Fibroblast of mammary gland (primary cell): ENCODE data around the gene ANO1.

ENCODE experiments used
- DNase-seq: peaks from one replicate; pipeline ENCODE4 v3.0.0-alpha.2; 2010; ENCODE audit warnings: low read depth
- H3K4me3 ChIP-seq: 2 replicates; pipeline ENCODE4 v1.5.1; 2011; ENCODE audit warnings: low read depth, mild to moderate bottlenecking, low read length, moderate library complexity; ENCODE audit not compliant: control insufficient read depth
- TF ChIP-seq, protein P1 (sequence below): conservative IDR thresholded peaks from 2 replicates; pipeline ENCODE4 v1.5.1; 2011; ENCODE audit warnings: low read depth, low read length, inconsistent platforms; ENCODE audit not compliant: control insufficient read depth, insufficient read depth

ANO1 gene

DNA sequence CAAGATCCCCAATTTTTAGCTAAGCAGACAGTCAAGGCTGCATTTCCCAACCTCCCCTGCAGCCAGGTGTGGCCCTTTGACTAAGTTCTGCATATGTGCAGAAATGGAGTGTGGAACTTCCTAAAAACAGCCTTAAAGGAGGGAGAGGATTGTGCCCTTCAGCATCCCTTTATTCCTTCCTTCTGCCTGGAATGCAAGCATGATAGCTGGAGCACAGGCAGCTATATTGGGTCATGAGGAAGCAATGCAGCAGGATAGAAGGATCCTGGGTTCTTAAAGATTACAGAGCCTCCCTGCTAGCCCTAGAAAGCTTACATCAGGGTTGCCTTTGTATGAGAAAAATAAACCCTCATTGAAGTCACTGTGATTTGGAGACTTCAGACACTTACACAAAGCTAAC, 154.9 kb downstream of the ANO1 start:
- TF ChIP-seq, protein P1, sequence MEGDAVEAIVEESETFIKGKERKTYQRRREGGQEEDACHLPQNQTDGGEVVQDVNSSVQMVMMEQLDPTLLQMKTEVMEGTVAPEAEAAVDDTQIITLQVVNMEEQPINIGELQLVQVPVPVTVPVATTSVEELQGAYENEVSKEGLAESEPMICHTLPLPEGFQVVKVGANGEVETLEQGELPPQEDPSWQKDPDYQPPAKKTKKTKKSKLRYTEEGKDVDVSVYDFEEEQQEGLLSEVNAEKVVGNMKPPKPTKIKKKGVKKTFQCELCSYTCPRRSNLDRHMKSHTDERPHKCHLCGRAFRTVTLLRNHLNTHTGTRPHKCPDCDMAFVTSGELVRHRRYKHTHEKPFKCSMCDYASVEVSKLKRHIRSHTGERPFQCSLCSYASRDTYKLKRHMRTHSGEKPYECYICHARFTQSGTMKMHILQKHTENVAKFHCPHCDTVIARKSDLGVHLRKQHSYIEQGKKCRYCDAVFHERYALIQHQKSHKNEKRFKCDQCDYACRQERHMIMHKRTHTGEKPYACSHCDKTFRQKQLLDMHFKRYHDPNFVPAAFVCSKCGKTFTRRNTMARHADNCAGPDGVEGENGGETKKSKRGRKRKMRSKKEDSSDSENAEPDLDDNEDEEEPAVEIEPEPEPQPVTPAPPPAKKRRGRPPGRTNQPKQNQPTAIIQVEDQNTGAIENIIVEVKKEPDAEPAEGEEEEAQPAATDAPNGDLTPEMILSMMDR: no peak
- DNase-seq: no peak
- no peak overlapping the region for H3K4me3 ChIP-seq

DNA sequence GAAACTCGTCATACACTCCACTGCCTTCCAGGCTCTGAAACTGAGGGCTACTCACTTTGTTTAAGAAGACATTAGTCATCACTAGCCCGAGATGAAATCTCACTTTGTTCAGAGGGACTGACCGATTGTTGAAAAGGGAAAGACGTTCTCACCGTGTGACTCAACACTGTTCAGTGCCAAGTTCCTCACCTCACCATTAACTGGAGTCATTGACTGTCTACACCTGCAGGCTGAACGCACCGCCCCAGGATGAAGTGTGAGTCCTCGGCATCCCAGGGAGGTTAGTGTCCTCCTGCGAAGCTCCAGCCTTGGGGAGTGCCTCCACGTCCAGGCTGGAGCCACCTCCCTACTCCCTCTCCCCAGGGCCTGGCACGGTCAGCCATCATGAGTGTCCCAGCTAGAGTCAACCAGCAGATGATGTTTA, 155.4 kb downstream of the ANO1 start:
- TF ChIP-seq, protein P1: no peak
- DNase-seq: peak; percentile 83

GRCh38 chr11:70233962-70234361, 155.8 kb downstream of the ANO1 start:
- TF ChIP-seq, protein P1: no peak

More for the DNA sequence above, 155.4 kb downstream of the ANO1 start:
- H3K4me3 ChIP-seq: no peak overlapping the region

More at GRCh38 chr11:70233962-70234361, 155.8 kb downstream of the ANO1 start:
- no peak for DNase-seq
- no peak overlapping the region for H3K4me3 ChIP-seq
